Measurements from ENCODE around the gene FRA10AC1.

Gene FRA10AC1

DNA sequence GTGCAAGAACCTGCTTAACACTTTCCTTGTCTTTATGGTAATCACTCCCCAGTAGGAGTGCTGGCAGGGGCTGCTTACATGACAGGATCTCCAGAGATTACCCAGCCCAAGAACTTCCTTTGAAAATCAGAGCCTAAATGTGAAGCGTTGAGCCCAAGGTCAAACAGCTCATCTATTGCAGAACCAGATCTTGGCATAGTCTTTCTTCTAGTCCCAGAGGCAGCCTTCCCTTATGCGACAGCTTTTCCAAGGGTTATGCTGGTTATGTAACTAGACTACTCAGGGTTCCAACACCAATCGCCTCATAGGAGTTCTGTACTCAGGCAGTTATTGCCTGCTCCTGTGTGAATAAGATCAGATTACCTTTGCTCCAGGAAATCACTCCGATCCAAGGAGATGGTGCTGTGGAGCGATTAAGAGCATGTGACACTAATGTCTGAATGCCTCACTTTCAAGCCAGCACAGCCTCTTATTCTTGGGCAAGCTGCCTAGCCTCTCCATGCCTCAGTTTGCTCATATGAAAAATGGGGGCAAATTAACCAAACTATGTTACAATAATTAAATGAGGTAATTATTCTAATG lies 46.9 kb upstream of the FRA10AC1 start:
- H3K4me3 ChIP-seq (ENCODE audit: low read length), result no peak overlapping the region
- H3K9me2 ChIP-seq (replicated peaks; ENCODE audit: control insufficient read depth, low read length), result no peaks in the 10 kb centered on the region
- no peaks in the 10 kb centered on the region for H3K27me3 ChIP-seq (ENCODE audit: control insufficient read depth, low read length)
- H3K36me3 ChIP-seq (ENCODE audit: control insufficient read depth, low read length), result no peaks in the 10 kb centered on the region
- no peaks in the 10 kb centered on the region for H4K20me1 ChIP-seq (ENCODE audit: control insufficient read depth, insufficient read depth, low read depth, low read length)
- TF ChIP-seq, protein P1, sequence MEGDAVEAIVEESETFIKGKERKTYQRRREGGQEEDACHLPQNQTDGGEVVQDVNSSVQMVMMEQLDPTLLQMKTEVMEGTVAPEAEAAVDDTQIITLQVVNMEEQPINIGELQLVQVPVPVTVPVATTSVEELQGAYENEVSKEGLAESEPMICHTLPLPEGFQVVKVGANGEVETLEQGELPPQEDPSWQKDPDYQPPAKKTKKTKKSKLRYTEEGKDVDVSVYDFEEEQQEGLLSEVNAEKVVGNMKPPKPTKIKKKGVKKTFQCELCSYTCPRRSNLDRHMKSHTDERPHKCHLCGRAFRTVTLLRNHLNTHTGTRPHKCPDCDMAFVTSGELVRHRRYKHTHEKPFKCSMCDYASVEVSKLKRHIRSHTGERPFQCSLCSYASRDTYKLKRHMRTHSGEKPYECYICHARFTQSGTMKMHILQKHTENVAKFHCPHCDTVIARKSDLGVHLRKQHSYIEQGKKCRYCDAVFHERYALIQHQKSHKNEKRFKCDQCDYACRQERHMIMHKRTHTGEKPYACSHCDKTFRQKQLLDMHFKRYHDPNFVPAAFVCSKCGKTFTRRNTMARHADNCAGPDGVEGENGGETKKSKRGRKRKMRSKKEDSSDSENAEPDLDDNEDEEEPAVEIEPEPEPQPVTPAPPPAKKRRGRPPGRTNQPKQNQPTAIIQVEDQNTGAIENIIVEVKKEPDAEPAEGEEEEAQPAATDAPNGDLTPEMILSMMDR (IDR thresholded peaks at IDR 0.05; ENCODE audit: low read depth, low read length, poor library complexity, severe bottlenecking), result no peak
- TF ChIP-seq EZH2phosphoT487 (IDR thresholded peaks at IDR 0.05; ENCODE audit: borderline replicate concordance, low read length), result no peak
- 0 out of 2 replicates have a peak, but pooled peaks cover 2% of the 10 kb centered on the region for H3F3A ChIP-seq (ENCODE audit: control insufficient read depth, insufficient read depth)
- H3K4me1 ChIP-seq (ENCODE audit: control insufficient read depth, low read length), result peaks cover 4% of the 10 kb centered on the region
- H3K27ac ChIP-seq (ENCODE audit: low read depth, low read length), result no peak overlapping the region
- H3K4me2 ChIP-seq (ENCODE audit: low read length), result no peak overlapping the region
- H3K9me3 ChIP-seq (ENCODE audit: control insufficient read depth, insufficient read depth, low read length), result no peaks in the 10 kb centered on the region
- no peaks in the 10 kb centered on the region for H3K79me2 ChIP-seq (ENCODE audit: control insufficient read depth, low read length)

DNA sequence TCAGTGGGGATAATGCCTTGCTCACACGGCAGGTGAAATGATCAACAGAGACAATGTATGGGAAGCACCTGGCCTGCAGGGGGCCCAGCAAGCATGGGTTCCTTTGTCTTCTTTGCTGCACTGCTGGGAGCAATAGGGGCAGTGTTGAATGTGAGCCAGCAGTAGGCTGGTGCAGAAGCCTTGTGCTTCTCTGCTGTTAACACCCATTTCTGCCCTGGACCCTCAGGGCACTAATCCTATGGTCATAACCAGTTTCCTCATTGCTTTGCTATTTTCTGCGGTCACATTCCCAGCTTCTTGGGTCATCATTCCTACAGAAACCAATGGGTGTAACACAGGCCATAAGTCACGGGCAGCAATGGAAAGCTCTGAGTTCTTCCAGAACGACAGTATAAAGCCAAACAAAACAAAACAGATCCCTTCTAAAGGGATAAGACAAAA lies 44.5 kb upstream of the FRA10AC1 start:
- TF ChIP-seq, protein P1 (IDR thresholded peaks at IDR 0.05; ENCODE audit: low read depth, low read length, poor library complexity, severe bottlenecking), result peak; percentile 60
- TF ChIP-seq EZH2phosphoT487 (IDR thresholded peaks at IDR 0.05; ENCODE audit: borderline replicate concordance, low read length), result no peak
- Histone ChIP-seq H3K9me3 (ENCODE audit: control insufficient read depth, insufficient read depth, low read length) (no peaks in the 10 kb centered on the region), H3K9me2 (replicated peaks; ENCODE audit: control insufficient read depth, low read length) (no peaks in the 10 kb centered on the region), H3K4me2 (ENCODE audit: low read length) (no peak overlapping the region), H3K27ac (ENCODE audit: low read depth, low read length) (no peak overlapping the region), H3K4me3 (ENCODE audit: low read length) (no peak overlapping the region), H3K79me2 (ENCODE audit: control insufficient read depth, low read length) (no peaks in the 10 kb centered on the region), H3F3A (ENCODE audit: control insufficient read depth, insufficient read depth) (0 out of 2 replicates have a peak, but pooled peaks cover 2% of the 10 kb centered on the region), H3K27me3 (ENCODE audit: control insufficient read depth, low read length) (no peaks in the 10 kb centered on the region), H4K20me1 (ENCODE audit: control insufficient read depth, insufficient read depth, low read depth, low read length) (no peaks in the 10 kb centered on the region), H3K4me1 (ENCODE audit: control insufficient read depth, low read length) (peaks cover 18% of the 10 kb centered on the region), H3K36me3 (ENCODE audit: control insufficient read depth, low read length) (no peaks in the 10 kb centered on the region)

DNA sequence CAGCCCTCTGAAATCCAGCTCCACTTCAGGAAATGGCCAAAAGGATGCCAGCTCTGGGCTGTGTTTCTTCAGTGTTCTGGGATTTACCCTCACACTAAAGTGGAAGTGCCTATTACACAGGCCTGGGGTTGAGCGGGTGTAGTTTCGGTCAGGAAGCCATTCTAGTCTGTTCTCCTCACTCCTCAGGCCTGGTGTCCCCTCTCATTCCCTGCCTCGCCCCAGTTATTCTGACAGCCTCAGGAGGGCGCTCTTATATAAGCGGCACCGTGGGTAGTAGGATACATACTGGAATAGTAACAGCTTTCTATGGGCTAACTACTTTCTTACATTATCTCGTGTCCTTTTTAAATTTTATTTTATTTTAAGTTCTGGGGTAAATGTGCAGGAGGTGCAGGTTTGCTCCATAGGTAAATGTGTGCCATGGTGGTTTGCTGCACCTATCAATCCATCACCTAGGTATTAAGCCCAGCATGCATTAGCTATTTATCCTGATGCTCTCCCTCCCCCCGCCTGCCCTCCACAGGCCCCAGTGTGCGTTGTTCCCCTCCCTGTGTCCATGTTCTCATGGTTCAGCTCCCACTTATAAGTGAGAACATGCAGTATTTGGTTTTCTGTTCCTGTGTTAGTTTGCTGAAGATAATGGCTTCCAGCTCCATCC lies 43.1 kb upstream of the FRA10AC1 start:
- Histone ChIP-seq H3K4me1 (ENCODE audit: control insufficient read depth, low read length) (peaks cover 18% of the 10 kb centered on the region), H3K9me3 (ENCODE audit: control insufficient read depth, insufficient read depth, low read length) (no peaks in the 10 kb centered on the region), H3K27ac (ENCODE audit: low read depth, low read length) (no peak overlapping the region), H3K36me3 (ENCODE audit: control insufficient read depth, low read length) (no peaks in the 10 kb centered on the region), H3F3A (ENCODE audit: control insufficient read depth, insufficient read depth) (0 out of 2 replicates have a peak, but pooled peaks cover 2% of the 10 kb centered on the region), H3K9me2 (replicated peaks; ENCODE audit: control insufficient read depth, low read length) (no peaks in the 10 kb centered on the region), H3K27me3 (ENCODE audit: control insufficient read depth, low read length) (no peaks in the 10 kb centered on the region), H3K4me3 (ENCODE audit: low read length) (no peak overlapping the region), H3K4me2 (ENCODE audit: low read length) (no peak overlapping the region), H3K79me2 (ENCODE audit: control insufficient read depth, low read length) (no peaks in the 10 kb centered on the region), H4K20me1 (ENCODE audit: control insufficient read depth, insufficient read depth, low read depth, low read length) (no peaks in the 10 kb centered on the region)
- no peak for TF ChIP-seq EZH2phosphoT487 (IDR thresholded peaks at IDR 0.05; ENCODE audit: borderline replicate concordance, low read length)
- TF ChIP-seq, protein P1 (IDR thresholded peaks at IDR 0.05; ENCODE audit: low read depth, low read length, poor library complexity, severe bottlenecking), result peak; percentile 44
